Measurements from ENCODE around the gene ZNF436.

The ZNF436 gene

DNA sequence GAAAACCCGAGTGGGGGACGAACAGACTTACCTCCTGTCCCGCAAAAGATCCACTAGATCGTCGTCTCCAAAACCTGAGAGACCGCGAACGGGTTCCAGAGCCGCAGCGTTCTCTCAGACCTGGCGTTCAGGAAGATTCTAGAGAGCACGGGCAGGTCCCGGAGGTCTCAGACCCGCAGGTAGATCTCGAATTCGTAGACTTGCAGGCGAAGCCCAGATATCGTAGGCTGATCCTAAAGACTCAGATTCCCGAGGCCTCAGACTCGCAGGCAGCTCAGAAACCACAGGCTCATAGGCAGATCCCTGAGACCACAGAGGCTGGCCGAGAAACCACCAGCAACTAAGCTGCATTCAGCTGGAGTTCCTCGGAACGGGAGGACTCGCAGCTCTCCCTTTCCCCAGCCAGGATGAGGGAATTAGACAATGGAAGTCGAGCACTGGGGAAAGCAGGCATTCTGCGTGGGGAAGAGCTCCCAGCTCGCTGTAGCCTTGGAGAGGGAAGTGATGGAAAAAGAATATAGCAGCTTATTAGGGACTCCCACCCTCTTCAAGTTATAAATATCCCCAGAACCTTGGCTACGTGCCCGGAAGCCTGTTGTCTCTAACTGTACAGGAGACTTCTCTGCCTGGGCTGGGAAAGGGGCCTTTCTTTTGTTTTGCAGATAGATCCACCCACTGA, at the start of gene ZNF436:
ZNF436 (minus strand) TSS at position 502 of the 679 bp plus-strand sequence. CDS start 1,831 bp downstream, outside the sequence.
- peak; percentile 41 to 42 for DNase-seq

DNA sequence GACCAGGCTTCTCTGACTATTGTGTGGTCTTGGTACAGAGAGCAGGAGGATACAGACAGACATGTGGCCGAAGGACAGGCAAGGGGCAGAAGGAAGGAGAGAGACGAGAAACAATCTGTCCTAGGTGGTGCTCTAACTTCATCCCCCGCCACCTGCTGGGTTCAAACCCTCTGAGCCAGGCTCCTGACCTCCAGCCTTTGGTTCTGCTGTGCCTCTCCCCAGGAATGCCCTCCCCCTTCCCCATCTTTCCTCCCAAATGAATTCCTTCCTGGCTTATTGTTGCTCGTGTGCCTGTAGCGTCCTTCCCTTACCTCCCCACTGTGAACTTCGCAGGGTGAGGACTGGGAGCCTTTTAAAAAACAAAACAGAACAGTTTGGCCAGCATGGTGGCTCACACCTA, 49.5 kb upstream of the ZNF436 start:
- no peak for DNase-seq

DNA sequence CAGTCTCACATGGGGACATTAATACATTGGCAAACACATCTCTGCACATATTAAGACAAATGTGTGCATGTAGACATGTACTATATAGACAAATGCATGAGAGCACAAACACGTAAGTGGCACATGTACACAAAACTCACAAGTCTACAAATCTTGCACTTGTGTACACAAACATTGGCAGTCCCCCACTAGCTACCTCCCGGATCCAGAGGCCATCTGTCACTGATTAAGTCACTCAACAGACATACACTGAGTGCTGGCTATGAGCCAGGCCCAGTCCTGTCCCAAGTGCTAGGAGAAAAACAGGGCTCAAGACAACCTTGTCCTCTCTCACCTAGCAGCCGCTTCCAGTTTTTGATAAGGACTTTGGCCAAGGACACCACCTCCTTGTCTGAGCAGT, 47.9 kb upstream of the ZNF436 start:
- no peak for DNase-seq

DNA sequence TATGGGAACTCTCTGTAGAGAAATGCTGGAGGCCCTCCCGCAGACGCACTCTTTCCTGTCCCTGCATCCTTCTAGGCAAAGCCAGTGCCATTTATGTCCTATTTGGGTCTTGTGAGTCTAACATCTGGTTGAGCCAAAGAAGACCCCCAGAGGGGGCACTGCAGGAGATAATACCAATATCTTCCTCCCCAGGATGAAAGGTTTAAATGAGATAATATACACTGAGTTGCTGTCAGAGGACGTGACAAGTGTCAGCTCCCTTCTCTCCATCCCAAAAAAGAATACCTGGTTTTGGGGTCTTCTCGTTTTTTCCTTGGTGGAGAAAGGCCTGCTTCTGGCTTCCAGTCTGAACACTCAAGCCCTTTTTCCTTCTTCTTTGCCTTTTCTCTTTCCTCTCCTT, 47.3 kb upstream of the ZNF436 start:
- no peak for DNase-seq

DNA sequence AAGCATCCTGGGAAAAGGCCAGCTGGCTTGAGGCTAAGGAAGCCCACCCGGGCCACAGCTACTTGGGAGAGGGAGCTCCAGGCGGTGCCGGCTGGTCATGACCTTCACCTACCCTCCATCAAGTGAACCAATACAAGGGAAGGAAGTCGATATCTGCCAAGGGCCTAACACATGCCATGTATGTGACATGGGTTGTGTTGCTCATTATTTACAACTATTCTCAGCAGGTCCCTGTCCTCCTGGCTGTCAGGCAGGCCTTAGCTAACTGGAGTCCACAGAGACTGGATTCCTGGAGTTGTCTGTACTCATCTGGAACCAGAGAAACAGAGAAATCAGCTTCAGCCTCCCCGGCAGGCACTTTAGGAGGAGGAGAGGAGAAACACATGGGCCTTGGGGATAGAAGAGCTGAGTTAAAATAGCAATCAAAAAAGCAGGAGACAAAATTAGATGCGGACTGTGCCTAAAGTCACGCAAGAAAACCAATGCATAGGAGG, 39.2 kb upstream of the ZNF436 start:
- no peak for DNase-seq

DNA sequence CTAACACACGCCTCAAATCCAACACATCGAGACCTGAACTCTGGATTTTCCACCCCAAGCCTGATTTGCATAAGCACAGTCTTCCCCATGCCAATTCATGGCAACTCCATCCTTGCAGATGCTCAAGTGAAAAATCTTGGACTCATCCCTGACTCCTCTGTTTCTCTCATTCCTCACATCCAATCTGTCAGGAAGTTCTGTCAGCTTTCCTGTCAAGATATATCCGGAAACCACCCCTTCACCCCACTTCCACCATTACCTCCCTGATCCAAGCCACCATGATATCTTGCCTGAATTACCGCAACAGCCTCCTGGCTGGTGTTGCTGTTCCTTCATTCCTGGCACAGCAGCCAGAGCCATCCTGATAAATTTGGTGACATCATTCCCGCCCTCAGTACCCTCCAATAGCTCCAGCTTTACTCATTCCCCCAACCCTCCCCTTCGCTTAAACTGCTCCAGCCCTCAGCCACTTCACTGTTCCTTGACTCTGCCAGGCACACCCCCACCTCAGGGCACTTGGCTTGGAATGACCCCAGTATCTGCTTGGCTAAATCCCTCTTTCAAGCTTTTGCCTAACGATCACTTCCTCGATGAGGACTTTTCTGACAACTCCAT, 37.5 kb upstream of the ZNF436 start:
- DNase-seq, result no peak

DNA sequence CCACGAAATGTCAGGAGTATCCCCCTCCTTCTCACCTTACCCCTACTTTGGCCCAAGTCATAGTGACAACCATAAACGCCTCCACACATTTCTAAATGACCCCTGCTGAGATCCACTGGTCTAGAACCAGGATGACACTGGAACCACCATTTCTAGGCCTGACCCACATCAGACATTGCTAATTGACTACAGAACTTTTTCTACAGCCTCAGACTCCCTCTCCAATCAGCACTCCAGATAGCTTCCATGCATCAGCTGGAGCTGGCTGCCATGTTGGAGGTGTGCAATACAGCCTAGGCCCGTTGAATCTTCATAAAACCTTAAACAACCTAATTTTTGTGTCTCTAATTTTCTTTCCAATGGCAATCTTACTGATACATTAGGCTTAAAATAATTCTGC, 36.3 kb upstream of the ZNF436 start:
- no peak for DNase-seq

DNA sequence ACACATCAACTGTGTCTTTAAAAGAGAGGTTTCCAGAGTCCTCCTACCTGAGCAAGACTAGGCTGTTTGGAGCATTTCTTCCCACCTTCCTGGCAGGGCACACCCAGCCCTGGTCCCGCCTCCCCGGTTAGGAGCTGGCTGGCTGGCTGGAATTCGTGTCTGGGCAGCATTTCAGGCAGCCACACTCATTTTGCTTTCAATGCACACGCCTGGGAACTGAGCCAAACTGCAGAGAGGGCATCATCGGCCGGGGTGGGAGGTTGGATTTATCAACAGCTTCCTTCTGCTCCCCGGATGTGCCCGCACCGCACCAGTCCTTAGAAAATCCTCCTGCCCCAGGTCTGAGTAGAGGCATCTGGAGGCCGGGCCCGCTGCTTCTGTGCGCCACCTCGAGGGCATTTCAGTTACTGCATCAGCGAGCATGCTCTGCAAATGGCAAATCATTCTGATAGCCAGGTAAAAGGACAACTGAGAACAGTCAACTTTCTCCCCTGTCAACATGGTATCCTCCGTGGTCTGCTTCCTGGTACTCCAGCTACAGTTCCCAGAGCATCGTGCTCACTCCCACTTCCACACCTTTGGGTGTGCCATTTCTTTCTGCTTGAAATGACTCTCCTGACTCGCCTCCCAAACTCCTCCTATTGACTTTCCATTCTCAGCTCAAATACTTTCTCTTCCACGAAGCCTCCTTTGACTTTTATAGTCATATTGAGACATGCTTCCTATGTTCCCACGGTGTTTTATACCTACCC, 34.3 kb upstream of the ZNF436 start:
- peak; percentile 93 for DNase-seq

DNA sequence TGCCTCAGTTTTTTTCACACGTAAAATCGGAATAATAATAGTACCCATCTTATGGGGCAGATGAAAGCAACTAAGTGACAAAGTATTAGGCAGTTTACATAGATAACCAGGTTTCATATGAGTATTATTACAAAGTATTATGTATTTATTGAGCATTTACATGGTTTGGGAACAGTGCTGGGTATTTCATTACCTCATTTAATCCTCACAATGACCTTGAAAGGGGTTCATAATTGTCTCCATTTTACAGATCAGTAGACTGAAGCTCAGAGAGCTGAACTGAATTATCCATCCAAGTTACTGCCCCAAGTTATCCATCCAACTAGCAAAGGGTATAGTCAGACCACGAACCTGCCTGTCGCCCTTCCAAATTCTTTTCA, 33.7 kb upstream of the ZNF436 start:
- no peak for DNase-seq

DNA sequence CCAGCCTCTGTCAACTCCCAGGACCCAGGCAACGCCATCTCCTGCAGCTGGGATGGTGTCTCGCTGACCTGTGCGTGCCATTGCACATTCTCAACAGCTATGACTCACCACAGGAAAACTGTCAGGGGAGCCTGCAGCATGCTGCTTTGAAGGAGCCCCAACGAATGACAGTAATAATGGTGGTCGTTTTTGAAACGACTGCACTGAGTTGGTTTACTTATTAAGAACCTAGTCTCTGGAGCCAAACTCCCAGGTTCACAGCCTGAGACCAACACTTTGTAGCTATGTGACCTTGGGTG, 33.4 kb upstream of the ZNF436 start:
- no peak for DNase-seq

DNA sequence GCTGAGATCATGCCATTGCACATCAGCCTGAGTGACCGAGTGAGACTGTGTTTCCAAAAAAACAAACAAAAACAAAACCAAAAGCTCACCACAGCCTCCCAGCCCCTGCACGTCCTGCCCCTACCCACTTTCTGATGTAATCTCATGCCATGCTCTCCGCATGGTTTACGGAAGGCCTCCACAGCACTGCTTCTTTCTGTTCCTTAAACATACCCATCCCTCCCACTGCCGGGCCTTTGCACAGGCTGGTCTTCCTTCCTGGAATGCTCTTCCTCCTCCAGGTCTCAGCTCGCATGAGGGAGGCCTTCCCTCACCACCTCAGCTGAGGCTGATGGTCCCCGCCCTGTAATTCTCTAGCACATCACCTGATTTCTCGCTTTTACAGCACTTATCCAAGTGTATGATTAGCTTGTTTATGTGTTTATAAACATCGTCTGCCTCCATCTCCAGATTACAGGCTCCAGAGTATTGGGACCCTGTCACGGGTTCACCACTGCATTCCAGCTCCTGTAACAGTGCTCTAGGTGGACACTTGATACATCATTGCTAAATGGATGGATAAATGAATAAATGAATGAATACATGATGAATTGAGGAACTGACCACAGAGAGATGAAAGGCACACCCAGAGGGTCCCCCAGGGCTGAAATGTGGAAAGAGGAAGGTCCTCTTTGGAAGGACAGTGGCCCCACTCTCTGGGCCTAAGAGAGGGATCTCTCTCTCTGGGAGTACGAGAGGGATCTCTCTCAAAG, 32.8 kb upstream of the ZNF436 start:
- no peak for DNase-seq

DNA sequence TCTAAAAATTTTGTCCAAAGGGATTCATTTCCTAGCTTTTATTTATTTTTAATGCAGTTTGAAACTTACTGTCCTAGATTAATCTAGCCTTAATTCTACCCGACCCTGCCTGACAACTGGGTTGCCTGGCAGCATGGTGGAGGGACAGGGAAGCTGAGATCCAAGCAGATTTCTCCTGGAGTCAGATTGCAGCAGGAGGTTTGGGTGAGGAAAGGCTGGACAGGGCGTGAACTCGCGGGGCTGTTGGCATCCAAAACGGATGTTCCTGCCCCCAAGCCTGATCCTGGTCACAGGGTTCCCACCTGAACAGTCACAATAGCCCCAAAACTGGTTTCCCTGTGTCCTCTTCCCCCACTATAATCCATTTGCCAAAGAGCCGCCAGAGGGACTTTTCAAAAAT, 31.7 kb upstream of the ZNF436 start:
- DNase-seq, result no peak

DNA sequence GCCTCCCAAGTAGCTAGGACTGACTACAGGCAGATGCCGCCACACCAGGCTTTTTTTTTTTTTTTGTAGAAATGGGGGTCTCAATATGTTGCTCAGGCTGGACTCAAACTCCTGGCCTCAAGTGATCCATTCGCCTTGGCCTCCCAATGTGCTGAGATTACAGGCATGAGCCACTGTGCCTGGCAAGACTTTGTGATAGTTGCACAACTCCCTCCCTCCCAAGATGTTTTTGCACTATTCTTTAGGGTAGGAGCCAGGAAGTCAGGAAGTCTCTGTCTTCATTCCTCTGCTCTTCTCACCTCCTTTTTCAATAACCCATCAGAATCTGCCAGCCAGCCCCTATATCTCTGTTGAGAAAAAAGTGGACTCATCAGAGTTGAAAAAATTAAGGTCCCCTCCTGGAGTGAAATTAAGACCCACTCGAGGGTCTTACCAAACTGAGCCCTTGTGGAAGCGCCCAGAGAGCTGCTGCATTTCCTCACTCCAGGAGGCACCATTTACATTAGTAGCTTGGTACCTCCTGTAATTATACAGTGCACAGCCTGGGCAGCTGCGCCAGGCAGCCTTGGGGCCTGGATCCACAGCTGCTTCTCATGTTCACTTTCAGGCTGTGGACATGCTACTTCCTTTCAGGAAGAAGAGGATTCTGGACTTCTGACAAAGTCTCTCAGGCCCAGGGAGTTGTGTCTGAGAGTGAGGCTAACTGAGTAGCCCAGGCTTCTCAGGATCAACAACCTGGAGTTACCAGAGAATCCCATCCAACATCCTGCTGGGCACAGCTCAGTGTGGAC, 30.9 kb upstream of the ZNF436 start:
- DNase-seq, result no peak

DNA sequence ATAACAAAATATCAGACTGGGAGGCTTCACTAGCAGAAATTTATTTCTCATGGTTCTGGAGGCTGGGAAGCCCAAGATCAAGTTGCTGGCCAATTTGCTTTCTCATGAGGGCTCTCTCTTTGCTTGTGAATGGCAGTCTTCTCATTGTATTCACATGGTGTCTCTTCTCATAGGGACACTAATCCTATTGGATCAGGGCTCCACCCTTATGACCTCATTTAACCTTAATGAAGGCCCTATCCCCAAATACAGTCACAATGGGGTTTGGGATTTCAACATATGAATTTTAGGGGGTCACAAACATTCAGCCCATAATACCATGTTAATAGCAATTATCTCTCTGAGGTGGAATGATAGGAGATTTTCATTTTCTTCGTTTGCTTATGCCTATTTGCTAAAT, 29.6 kb upstream of the ZNF436 start:
- no peak for DNase-seq

DNA sequence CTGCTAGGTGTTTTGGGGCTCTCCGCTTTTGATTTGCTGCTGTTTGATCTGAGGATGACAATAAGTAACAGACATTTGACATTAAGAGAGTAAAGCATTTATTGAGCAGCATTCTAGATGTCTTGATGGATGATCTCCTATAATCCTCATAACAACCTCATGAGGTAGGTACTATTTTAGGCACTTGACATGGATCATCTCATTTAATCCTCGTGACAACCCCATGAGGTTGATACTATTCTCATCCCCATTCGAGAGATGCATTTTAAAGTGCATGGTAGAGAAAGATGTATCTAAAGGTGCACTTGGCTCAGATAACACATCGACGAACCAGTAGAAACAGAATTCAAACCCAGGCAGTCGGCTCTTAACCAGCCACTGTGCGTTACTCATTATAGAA, 28.3 kb upstream of the ZNF436 start:
- DNase-seq, result no peak

DNA sequence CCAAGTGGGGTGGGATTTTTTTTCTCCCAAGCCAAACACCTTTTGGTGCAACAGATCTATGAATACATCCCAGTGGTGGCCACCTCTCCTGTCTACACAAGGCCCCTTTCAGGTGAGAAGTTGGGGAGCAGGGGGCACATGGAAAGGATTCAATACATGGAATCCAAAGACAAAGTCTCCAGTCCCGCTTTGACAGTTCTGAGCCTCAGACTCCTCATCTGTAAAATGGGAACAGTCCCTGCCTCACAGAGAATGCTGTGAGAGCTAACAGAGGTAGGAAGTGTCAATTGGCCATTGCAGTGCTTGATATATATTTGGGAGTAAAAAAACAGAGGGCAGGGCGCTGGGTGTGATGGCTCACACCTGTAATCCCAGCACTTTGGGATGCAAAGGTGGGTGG, 26.7 kb upstream of the ZNF436 start:
- DNase-seq, result no peak

DNA sequence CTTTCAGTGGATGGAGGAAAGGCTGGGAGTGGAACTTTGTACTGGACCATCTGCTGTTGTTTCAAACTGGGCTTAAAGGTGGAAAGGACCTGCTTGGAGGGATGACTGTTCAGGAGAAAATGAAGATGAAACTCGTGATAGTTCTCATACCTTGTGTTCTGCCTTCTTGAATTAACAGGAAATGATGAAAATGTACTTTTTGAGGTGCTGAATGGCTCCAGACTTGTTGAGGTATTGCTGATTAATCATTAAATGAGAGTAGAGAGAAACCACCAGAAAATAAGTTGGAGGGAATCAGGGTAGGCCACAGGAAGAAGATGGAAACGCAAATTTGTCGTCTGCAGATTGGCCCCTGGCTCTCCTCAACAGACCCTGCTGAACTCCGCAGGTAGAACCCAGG, 26.2 kb upstream of the ZNF436 start:
- no peak for DNase-seq

DNA sequence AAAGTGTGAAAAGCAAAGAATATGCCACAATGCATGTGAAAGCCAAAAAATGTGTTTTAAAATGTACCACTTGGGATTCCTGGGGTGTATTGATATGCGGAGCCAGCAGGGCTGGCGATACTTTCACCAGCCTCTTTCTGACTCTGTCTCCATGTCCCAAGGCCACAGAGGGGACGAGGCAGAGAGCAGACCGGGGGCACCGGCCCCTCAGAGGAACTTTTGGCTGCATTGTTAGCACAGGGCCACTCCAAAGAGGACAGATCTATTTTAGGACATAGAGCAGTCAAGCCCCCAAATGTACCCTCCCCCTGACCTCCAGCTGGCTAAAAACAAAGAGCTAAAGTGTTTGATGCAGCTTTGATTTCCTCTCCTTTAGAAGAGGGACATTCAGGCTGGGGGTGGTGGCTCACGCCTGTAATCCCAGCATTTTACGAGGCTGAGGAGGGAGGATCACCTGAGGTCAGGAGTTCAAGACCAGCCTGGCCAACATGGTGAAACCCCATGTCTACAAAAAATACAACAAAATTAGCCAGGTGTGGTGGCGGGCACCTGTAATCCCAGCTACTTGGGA, 25.6 kb upstream of the ZNF436 start:
- DNase-seq, result no peak

DNA sequence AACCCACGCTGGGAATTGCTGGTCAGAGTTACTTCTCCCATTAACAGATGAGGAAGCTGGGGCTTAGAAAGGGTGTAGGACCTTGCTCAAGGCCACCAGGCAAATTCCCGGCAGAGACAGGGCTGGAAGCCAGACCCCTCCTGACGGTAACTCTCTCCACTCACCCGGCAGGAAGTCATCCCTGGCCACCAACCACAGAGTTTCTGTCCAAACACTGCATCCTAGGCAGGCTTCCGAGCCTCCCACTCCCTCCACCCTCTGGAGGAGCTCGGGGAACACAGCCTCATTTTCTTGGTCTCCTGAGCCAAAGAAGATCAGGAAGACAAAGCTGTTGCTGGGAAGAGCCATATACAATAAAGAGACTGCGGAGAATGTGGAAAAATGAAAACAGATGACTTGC, 25.0 kb upstream of the ZNF436 start:
- no peak for DNase-seq

DNA sequence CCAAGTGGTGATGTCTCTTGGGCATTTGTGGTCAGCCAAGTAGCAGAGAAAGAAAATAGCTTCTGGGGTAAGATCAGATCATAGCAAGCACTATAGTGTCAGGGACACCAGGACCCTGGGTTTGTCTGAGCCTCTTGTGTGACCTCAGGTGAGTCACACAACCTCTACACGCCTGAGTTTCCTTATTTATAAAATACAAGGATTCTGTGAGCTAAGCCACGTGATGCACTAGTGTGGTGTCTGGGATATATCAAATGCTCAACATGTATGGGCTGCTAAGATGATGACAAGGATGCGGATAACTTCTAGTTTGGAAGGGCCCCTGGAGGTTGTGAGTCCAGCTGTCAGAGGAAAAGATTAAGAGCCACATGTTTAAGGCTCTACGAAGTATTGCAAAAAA, 24.5 kb upstream of the ZNF436 start:
- DNase-seq, result no peak

DNA sequence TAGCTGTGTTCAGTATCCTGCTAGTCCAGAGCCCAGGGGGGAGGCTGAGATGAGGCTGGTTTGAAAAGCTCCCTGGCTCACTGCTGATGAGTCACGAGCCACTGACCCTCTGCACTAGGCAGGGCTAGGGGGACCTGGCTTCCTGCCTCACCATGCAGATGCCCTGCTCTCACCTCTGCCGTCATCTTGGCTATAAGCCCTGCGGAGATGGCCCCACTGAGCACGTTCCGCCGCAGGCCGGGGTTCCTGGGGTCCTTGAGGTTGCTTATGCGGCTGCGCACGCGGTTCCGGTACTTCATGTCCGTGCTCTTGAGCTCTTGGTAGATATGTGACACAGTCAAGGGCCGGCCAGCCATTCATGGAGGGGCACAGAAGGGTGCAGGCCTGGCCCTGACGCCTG, 24.1 kb upstream of the ZNF436 start:
- no peak for DNase-seq

DNA sequence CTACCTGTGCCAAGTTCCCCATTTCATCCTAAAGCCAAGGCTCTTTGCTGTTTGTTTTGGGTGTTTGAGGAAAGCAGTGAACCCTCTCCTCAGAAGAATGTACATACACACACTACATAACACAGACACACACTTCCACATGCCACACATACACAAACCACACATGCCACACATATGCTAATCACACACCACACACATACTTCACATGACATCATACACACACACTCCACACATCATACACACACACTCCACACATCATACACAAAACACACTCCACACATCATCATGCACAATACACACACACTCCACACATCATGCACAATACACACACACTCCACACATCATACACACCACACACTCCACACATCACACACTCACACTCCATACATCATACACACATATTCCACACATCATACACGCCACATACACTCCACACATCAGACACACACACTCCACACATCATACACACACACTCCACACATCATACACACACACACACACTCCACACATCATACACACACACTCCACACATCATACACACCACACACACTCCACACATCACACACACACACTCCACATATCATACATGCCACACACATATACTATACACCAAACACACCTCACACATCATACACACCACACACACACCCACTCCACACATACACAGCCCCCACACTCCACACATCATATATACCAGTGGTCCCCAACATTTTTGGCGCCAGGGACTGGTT, 22.7 kb upstream of the ZNF436 start:
- DNase-seq, result no peak
